WTC11 (cell line): ENCODE results near the gene GPR150. TPM values are rescaled to one million over a fixed set of nuclear protein-coding genes. Genes with fewer than 3 reads are reported as not detected.

ENCODE experiments used
- ATAC-seq: fragments of 200-7000 bp; cut with Tn5 transposase; 2 replicates; pipeline ENCODE4 v1.10.0; 2021; ENCODE audit warnings: mild to moderate bottlenecking, moderate library complexity
- CTCF ChIA-PET: fragments of 300-600 bp; sonication (Branson Sonifier 250); formaldehyde crosslinking; loops from one replicate; lab custom pipeline; 2021; ENCODE audit warnings: antibody characterized with exemption; lab: Charles Lee
- POLR2A ChIA-PET: fragments of 350-600 bp; sonication (Branson Sonifier 250); formaldehyde crosslinking; loops from one replicate; lab custom pipeline; 2021; ENCODE audit warnings: antibody characterized with exemption; lab: Charles Lee
- DNase-seq: peaks from one replicate; pipeline ENCODE4 v3.0.0; 2021; ENCODE audit warnings: low spot score
- H3K27ac Mint-ChIP-seq: 2 replicates; pipeline ENCODE4 v1.8.0; 2021; ENCODE audit warnings: mixed read lengths
- H3K27me3 Mint-ChIP-seq: 2 replicates; pipeline ENCODE4 v1.8.0; 2021; ENCODE audit warnings: low read depth, mild to moderate bottlenecking, moderate library complexity, mixed read lengths
- H3K36me3 Mint-ChIP-seq: 2 replicates; pipeline ENCODE4 v1.8.0; 2021; ENCODE audit warnings: mixed read lengths
- H3K4me1 Mint-ChIP-seq: 2 replicates; pipeline ENCODE4 v1.8.0; 2022; ENCODE audit warnings: mixed read lengths
- H3K4me3 Mint-ChIP-seq: 2 replicates; pipeline ENCODE4 v1.8.0; 2021; ENCODE audit warnings: mild to moderate bottlenecking, moderate library complexity, mixed read lengths
- H3K9me3 Mint-ChIP-seq: 2 replicates; pipeline ENCODE4 v1.8.0; 2021; ENCODE audit warnings: mixed read lengths
- CDX4 ChIP-seq: fragments of 250-450 bp; sonication (Bioruptor Pico); IDR thresholded peaks from 2 replicates; pipeline ENCODE4 v1.9.0; 2021; ENCODE audit warnings: moderate library complexity, mild to moderate bottlenecking, inconsistent platforms, borderline replicate concordance
- CTCF ChIP-seq: fragments of 200-600 bp; IDR thresholded peaks from 2 replicates; pipeline ENCODE4 v1.8.0; 2022; ENCODE audit warnings: antibody characterized with exemption
- ETV6 ChIP-seq: sonication (generic); formaldehyde crosslinking; IDR thresholded peaks from 2 replicates; pipeline ENCODE4 v1.8.1; 2022; ENCODE audit warnings: mild to moderate bottlenecking, missing genetic modification reagents
- FOXJ3 ChIP-seq: sonication (generic); formaldehyde crosslinking; IDR thresholded peaks from 2 replicates; pipeline ENCODE4 v1.9.0; 2021; ENCODE audit warnings: missing genetic modification reagents, mild to moderate bottlenecking, borderline replicate concordance
- KAT7 ChIP-seq: sonication (generic); formaldehyde crosslinking; IDR thresholded peaks from 2 replicates; pipeline ENCODE4 v1.8.1; 2023; ENCODE audit warnings: missing genetic modification reagents, mild to moderate bottlenecking, borderline replicate concordance
- MLX ChIP-seq: sonication (generic); formaldehyde crosslinking; IDR thresholded peaks from 2 replicates; pipeline ENCODE4 v1.8.1; 2023; ENCODE audit warnings: mild to moderate bottlenecking, missing genetic modification reagents, moderate library complexity
- MYBL2 ChIP-seq: sonication (generic); formaldehyde crosslinking; IDR thresholded peaks from 2 replicates; pipeline ENCODE4 v1.8.1; 2023; ENCODE audit warnings: mild to moderate bottlenecking, moderate library complexity, missing genetic modification reagents
- NFATC4 ChIP-seq: fragments of 250-450 bp; sonication (Bioruptor Pico); IDR thresholded peaks from 2 replicates; pipeline ENCODE4 v1.9.0; 2021; ENCODE audit warnings: mild to moderate bottlenecking
- PRDM15 ChIP-seq: sonication (generic); formaldehyde crosslinking; IDR thresholded peaks from 2 replicates; pipeline ENCODE4 v1.8.0; 2022; ENCODE audit warnings: missing genetic modification reagents
- PRRX2 ChIP-seq: fragments of 250-450 bp; sonication (Bioruptor Pico); IDR thresholded peaks from 2 replicates; pipeline ENCODE4 v1.8.0; 2021; ENCODE audit warnings: mild to moderate bottlenecking
- SMAD4 ChIP-seq: sonication (generic); formaldehyde crosslinking; IDR thresholded peaks from 2 replicates; pipeline ENCODE4 v1.8.0; 2022; ENCODE audit warnings: mild to moderate bottlenecking, missing genetic modification reagents
- TCF7 ChIP-seq: sonication (generic); formaldehyde crosslinking; IDR thresholded peaks from 2 replicates; pipeline ENCODE4 v1.8.0; 2022; ENCODE audit warnings: mild to moderate bottlenecking, low read depth, missing genetic modification reagents, moderate library complexity
- TEAD1 ChIP-seq: sonication (generic); formaldehyde crosslinking; IDR thresholded peaks from 2 replicates; pipeline ENCODE4 v1.8.0; 2022; ENCODE audit warnings: mild to moderate bottlenecking, missing genetic modification reagents
- ZBTB21 ChIP-seq: sonication (generic); formaldehyde crosslinking; IDR thresholded peaks from 2 replicates; pipeline ENCODE4 v1.8.1; 2023; ENCODE audit warnings: mild to moderate bottlenecking, missing genetic modification reagents, borderline replicate concordance
- ZNF121 ChIP-seq: sonication (generic); formaldehyde crosslinking; IDR thresholded peaks from 2 replicates; pipeline ENCODE4 v1.8.0; 2023; ENCODE audit warnings: missing genetic modification reagents
- ZNF219 ChIP-seq: sonication (generic); formaldehyde crosslinking; IDR thresholded peaks from 2 replicates; pipeline ENCODE4 v1.8.0; 2023; ENCODE audit warnings: missing genetic modification reagents, mild to moderate bottlenecking, borderline replicate concordance
- ZNF317 ChIP-seq: sonication (generic); formaldehyde crosslinking; IDR thresholded peaks from 2 replicates; pipeline ENCODE4 v1.8.1; 2023; ENCODE audit warnings: low read depth, mild to moderate bottlenecking, moderate library complexity, missing genetic modification reagents, borderline replicate concordance
- ZNF423 ChIP-seq: fragments of 250-450 bp; sonication (Bioruptor Pico); IDR thresholded peaks from 2 replicates; pipeline ENCODE4 v2.1.2; 2022; ENCODE audit warnings: mild to moderate bottlenecking, moderate library complexity
- total RNA-seq: library from RNA; stranded (reverse); gene quantifications from 3 replicates; pipeline ENCODE4 v1.2.3, GENCODE V29; 2021
- TF ChIP-seq, protein P1 (sequence below): sonication (generic); formaldehyde crosslinking; IDR thresholded peaks from 2 replicates; pipeline ENCODE4 v1.8.1; 2023; ENCODE audit warnings: mild to moderate bottlenecking, missing genetic modification reagents, borderline replicate concordance

Gene GPR150
- total RNA-seq, 1 experiment from 2014 or later: 0.13 TPM

GRCh38 chr5:95667061-95667618 lies 47.3 kb downstream of the GPR150 start (continued):
- no peak for TF ChIP-seq PRDM15 (CRISPR knock-in tag)
- no peak for TF ChIP-seq CTCF
- TF ChIP-seq KAT7 (CRISPR knock-in tag): no peak
- no peak for TF ChIP-seq ZNF219 (CRISPR knock-in tag)
- TF ChIP-seq FOXJ3 (CRISPR knock-in tag): no peak
- TF ChIP-seq, protein P1, sequence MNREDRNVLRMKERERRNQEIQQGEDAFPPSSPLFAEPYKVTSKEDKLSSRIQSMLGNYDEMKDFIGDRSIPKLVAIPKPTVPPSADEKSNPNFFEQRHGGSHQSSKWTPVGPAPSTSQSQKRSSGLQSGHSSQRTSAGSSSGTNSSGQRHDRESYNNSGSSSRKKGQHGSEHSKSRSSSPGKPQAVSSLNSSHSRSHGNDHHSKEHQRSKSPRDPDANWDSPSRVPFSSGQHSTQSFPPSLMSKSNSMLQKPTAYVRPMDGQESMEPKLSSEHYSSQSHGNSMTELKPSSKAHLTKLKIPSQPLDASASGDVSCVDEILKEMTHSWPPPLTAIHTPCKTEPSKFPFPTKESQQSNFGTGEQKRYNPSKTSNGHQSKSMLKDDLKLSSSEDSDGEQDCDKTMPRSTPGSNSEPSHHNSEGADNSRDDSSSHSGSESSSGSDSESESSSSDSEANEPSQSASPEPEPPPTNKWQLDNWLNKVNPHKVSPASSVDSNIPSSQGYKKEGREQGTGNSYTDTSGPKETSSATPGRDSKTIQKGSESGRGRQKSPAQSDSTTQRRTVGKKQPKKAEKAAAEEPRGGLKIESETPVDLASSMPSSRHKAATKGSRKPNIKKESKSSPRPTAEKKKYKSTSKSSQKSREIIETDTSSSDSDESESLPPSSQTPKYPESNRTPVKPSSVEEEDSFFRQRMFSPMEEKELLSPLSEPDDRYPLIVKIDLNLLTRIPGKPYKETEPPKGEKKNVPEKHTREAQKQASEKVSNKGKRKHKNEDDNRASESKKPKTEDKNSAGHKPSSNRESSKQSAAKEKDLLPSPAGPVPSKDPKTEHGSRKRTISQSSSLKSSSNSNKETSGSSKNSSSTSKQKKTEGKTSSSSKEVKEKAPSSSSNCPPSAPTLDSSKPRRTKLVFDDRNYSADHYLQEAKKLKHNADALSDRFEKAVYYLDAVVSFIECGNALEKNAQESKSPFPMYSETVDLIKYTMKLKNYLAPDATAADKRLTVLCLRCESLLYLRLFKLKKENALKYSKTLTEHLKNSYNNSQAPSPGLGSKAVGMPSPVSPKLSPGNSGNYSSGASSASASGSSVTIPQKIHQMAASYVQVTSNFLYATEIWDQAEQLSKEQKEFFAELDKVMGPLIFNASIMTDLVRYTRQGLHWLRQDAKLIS (CRISPR knock-in tag): no peak
- TF ChIP-seq ZNF121 (CRISPR knock-in tag): no peak
- no peak for TF ChIP-seq CDX4 (CRISPR knock-in tag)
- TF ChIP-seq ZNF423 (CRISPR knock-in tag): no peak

DNA sequence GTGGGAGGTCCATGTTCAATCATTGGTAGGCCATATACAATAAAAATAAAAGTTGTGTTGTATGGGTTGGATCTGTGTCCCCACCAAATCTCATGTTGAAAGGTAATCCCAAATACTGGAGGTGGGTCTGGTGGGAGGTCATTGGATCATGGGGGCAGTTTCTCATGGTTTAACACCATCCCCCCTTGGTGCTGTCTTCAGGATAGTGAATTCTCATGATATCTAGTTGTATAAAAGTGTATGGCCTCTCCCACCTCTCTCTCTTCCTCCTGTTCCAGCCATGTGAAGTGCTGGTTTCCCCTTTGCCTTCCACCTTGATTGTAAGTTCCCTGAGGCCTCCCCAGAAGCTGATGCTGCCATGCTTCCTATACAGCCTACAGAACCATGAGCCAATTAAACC lies 47.8 kb downstream of the GPR150 start:
- DNase-seq (no peak), ATAC-seq (no peak)
- CTCF ChIA-PET: no interaction called here
- POLR2A ChIA-PET: no interaction called here
- H3K36me3 Mint-ChIP-seq: no peaks in the 10 kb centered on the region
- no peaks in the 10 kb centered on the region for H3K27me3 Mint-ChIP-seq
- H3K9me3 Mint-ChIP-seq: no peaks in the 10 kb centered on the region
- no peak overlapping the region for H3K27ac Mint-ChIP-seq
- H3K4me3 Mint-ChIP-seq: no peak overlapping the region
- 0 out of 2 replicates have a peak, but pooled peaks cover 4% of the 10 kb centered on the region for H3K4me1 Mint-ChIP-seq
- TF ChIP-seq SMAD4 (CRISPR knock-in tag) (no peak), TCF7 (CRISPR knock-in tag) (no peak), CDX4 (CRISPR knock-in tag) (no peak), NFATC4 (CRISPR knock-in tag) (no peak), ZNF317 (CRISPR knock-in tag) (no peak), ETV6 (CRISPR knock-in tag) (no peak), ZNF423 (CRISPR knock-in tag) (no peak), MYBL2 (CRISPR knock-in tag) (no peak), PRDM15 (CRISPR knock-in tag) (no peak), ZBTB21 (no peak), ZNF121 (CRISPR knock-in tag) (no peak), MLX (CRISPR knock-in tag) (no peak), PRRX2 (no peak), TEAD1 (CRISPR knock-in tag) (no peak)
